Coronary artery (tissue), 2 donors: ENCODE measurements around the gene TTC13.
A peak's percentile ranks its signal among the peaks of the same experiment; 100 is the strongest.

Experiments
- DNase-seq: peaks from one replicate; pipeline ENCODE4 v3.0.0-alpha.2; 2017; ENCODE audit warnings: low spot score
- H3K27ac ChIP-seq, 2 donors: fragments of 200-600 bp; sonication (generic); one replicate each; pipeline ENCODE4 v1.5.1; 2016 to 2019
- H3K4me3 ChIP-seq: fragments of 200-600 bp; sonication (generic); 2 replicates; pipeline ENCODE4 v1.5.1; 2016; ENCODE audit warnings: mild to moderate bottlenecking, moderate library complexity
- TF ChIP-seq, protein P1 (sequence below): fragments of 200-600 bp; sonication (generic); IDR thresholded peaks from one replicate; pipeline ENCODE4 v1.5.1; 2019; ENCODE audit warnings: antibody characterized with exemption

TTC13 gene

DNA sequence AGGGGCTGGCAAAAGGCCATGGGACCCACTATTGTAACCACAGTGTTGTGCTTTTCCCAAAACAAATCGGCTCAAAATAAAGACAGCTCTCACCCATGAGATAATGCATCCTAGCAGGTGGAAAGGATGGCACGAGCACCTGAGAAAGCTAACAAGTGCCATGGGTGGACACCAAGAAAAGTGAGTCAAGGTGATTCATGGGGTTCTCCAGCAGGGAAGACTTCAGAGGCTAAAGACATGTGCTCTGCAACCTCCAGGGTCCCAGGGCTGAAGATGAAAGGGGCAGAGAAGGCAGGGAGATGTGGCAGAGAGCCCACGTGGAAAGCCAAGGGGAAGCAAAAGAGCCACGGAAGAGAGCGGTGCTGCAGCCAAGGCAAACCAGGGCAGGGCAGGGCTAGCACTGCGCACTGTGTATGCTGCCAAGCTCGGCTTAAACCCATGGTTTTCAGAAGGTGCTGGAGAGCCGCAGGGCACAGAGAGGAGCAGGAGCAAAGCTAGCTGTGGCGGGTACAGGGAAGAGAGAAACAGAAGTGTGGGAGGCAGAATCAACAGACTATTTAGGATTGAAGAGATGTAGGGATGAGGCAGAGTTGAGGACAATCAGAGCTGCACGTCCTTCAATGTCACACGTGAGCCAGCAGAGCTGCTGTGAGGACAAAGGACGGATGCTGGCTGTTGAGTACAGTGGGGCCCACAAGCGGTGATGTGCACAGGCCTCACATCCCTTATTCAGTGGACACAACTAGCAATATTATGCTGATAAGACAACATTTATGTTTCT, 68.5 kb downstream of the TTC13 start:
- TF ChIP-seq, protein P1, sequence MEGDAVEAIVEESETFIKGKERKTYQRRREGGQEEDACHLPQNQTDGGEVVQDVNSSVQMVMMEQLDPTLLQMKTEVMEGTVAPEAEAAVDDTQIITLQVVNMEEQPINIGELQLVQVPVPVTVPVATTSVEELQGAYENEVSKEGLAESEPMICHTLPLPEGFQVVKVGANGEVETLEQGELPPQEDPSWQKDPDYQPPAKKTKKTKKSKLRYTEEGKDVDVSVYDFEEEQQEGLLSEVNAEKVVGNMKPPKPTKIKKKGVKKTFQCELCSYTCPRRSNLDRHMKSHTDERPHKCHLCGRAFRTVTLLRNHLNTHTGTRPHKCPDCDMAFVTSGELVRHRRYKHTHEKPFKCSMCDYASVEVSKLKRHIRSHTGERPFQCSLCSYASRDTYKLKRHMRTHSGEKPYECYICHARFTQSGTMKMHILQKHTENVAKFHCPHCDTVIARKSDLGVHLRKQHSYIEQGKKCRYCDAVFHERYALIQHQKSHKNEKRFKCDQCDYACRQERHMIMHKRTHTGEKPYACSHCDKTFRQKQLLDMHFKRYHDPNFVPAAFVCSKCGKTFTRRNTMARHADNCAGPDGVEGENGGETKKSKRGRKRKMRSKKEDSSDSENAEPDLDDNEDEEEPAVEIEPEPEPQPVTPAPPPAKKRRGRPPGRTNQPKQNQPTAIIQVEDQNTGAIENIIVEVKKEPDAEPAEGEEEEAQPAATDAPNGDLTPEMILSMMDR = no peak
- DNase-seq = no peak

DNA sequence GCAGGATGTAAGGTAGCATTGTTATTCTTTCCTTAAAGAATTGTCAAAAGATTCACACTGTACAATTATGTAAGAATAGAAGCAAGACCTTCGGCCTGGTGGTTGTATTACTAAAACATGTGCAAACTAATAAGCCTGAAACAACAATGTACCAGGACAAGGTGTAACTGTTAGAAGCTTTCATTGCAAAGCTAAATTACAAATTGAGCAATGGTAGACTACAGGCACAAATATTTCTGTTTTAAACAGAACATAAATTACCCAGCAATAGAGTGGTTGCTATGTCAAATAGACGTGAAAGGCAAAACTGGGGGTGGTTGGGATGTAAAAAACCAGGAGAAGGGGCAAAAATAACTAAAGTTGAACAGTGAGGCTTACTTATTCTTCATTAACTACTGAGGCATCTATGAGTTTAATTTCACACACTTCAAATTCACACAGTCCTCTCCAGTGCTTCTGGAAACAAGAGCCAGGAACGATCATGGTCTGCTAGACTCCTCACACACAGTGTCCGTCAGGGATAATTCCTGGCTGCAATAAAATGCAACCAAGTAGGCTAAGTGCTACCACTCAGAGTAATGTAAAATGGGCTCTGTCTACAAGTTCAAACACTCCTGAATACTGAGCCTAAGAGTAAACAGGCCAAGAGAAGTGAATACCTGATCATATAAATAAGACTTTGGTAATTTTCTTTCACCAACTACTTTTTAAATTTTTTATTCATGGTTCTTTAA, 71.0 kb downstream of the TTC13 start:
- no peak for DNase-seq
- H3K27ac ChIP-seq = no peak overlapping the region
- no peak overlapping the region for H3K4me3 ChIP-seq
- TF ChIP-seq, protein P1 = no peak

More for the DNA sequence above, 68.5 kb downstream of the TTC13 start:
- Histone ChIP-seq H3K4me3 (no peak overlapping the region), H3K27ac (peak overlapping the region; percentile 62 to 69)

DNA sequence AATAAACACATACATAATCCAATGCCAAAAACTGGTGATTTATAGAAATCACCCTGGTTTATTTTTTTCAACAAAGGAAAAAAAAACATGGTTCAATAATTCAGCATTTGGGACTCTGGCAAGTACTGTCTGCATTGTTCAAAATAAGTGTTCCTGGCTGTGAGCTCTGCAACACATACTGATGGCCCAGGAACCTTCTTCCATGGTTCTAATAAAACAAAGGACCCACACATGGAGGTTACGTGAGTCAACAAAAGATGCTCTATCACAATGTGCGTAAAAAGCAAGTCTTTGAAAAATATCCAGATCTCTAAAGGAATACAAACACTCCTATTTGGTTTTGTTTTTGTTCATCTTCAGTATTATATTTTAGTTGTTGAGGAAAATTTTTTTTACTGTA, 72.4 kb downstream of the TTC13 start:
- Histone ChIP-seq H3K4me3 (no peak overlapping the region), H3K27ac (no peak overlapping the region)
- DNase-seq = no peak
- TF ChIP-seq, protein P1 = no peak

DNA sequence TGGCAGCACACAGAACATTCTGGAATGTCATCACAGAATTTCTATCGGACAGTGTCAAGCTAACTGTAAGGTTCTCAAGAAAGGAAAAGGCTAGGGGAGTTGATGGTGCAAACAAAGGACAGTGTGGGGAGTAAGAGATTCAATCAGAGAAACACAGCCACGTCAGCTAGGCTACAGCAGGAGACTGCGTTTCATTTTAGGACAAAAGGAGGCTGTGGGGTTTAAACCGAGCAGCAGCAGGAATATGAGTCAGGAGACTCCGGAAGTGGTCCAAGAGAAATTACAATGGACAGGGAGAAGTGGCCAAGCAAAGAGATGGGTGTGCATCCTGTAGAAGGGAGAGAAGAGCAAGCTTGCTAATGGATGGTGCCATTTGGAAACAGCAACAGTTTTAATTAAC, 72.9 kb downstream of the TTC13 start:
- no peak for DNase-seq
- TF ChIP-seq, protein P1 = no peak
- H3K27ac ChIP-seq = no peak overlapping the region

DNA sequence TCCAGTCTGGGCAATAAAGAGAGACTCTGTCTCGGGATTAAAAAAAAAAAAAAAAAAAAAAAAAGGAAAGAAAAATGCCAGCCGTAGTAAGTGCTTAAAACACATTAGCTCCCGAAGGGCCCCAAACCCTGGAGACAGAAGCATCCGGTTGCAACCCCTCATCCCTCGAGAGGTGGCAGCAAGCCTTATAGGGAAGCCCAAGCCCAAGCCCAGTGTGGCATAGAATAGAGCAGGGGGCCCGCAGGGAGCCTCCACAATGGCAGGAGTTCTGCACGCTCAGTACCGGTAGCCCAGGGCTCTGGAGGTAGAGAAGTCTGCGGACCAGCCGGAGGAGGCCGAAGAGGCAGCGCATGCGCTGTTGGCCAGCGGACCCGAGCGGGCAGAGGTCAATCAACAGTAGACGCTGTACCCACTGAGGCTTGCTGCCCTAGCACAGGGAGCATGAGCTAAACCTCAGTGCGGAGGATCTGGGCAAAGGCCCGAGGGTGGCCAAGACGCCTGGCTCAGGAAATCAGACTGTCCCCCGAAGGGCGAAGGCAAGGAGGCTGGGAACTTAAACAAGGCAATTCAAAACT, 76.2 kb downstream of the TTC13 start:
- H3K27ac ChIP-seq = no peak overlapping the region
- H3K4me3 ChIP-seq = no peak overlapping the region
- DNase-seq = no peak
- TF ChIP-seq, protein P1 = no peak

More for the DNA sequence above, 72.9 kb downstream of the TTC13 start:
- H3K4me3 ChIP-seq = no peak overlapping the region

DNA sequence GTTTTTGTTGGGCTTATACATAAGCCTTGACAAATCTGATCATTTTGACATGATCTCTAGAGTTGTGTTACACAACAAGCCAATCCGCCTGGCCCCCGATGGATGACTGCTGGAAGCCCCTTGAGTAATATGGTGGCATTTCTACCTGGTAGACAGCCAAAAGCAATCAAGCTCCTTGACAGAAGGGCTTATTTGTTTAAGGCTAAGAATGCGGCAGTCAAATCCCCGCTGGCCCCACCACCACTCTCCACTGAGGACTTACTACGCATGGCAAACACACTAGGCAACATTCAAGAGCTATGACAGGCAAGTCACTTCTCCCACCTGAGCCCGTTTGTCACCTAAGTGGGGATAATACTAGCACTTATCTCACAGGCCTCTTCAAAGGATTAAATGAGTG, 77.0 kb downstream of the TTC13 start:
- Histone ChIP-seq H3K4me3 (no peak overlapping the region), H3K27ac (peak overlapping the region; percentile 11 to 76)
- no peak for DNase-seq
- TF ChIP-seq, protein P1 = no peak
